PC-9 (cell line): ENCODE measurements around the gene PIK3C2G. TPM values are rescaled to one million over a fixed set of nuclear protein-coding genes. Genes with fewer than 3 reads are reported as not detected.

Experiments
- BruUV-seq: library from RNA; stranded (reverse); fragments of 400-500 nt; replicated peaks from 2 replicates; lab custom pipeline; 2021; lab: Mats Ljungman, UMichigan
- CTCF ChIA-PET: fragments of 300-600 bp; sonication (Branson Sonifier 250); formaldehyde crosslinking; loops from one replicate; lab custom pipeline; 2022; ENCODE audit warnings: antibody characterized with exemption; lab: Charles Lee
- POLR2A ChIA-PET: fragments of 300-600 bp; sonication (Branson Sonifier 250); formaldehyde crosslinking; loops from one replicate; lab custom pipeline; 2022; ENCODE audit warnings: antibody characterized with exemption; ENCODE audit not compliant: unreplicated experiment; lab: Charles Lee
- DNase-seq, 2 experiments: peaks; one replicate each; pipeline versions ENCODE4 v3.0.0 to v3.0.0-alpha.2; 2015 to 2022; ENCODE audit warnings: mixed read lengths in 1 of 2
- H2AFZ ChIP-seq: fragments of 200-600 bp; sonication (generic); 2 replicates; pipeline ENCODE4 v1.8.1; 2017; ENCODE audit warnings: antibody characterized with exemption
- H3F3A ChIP-seq: fragments of 200-600 bp; sonication (generic); 2 replicates; pipeline ENCODE4 v1.8.1; 2017; ENCODE audit warnings: antibody characterized with exemption, mild to moderate bottlenecking, low read depth; ENCODE audit not compliant: insufficient read depth
- H3K27ac ChIP-seq: fragments of 200-600 bp; sonication (generic); 2 replicates; pipeline ENCODE4 v1.6.1; 2016; ENCODE audit warnings: mixed run types
- H3K27me3 ChIP-seq: fragments of 200-600 bp; sonication (generic); 2 replicates; pipeline ENCODE4 v1.6.1; 2016; ENCODE audit warnings: low read depth, mixed run types; ENCODE audit not compliant: insufficient read depth
- H3K36me3 ChIP-seq: fragments of 200-600 bp; sonication (generic); 2 replicates; pipeline ENCODE4 v1.6.1; 2016; ENCODE audit warnings: low read depth, mixed run types
- H3K4me1 ChIP-seq: fragments of 200-600 bp; sonication (generic); replicated peaks from 2 replicates; pipeline ENCODE4 v1.6.1; 2016; ENCODE audit warnings: mixed run types; ENCODE audit not compliant: insufficient read depth
- H3K4me2 ChIP-seq: fragments of 200-600 bp; sonication (generic); 2 replicates; pipeline ENCODE4 v1.6.1; 2017; ENCODE audit warnings: mixed run types
- H3K4me3 ChIP-seq: fragments of 200-600 bp; sonication (generic); 2 replicates; pipeline ENCODE4 v1.6.1; 2016; ENCODE audit warnings: mixed run types
- H3K79me2 ChIP-seq: fragments of 200-600 bp; sonication (generic); 2 replicates; pipeline ENCODE4 v1.6.1; 2017; ENCODE audit warnings: low read depth, mixed run types
- H3K9me2 ChIP-seq: fragments of 200-600 bp; sonication (generic); 2 replicates; pipeline ENCODE4 v1.8.1; 2017; ENCODE audit warnings: mild to moderate bottlenecking; ENCODE audit not compliant: insufficient read depth
- H3K9me3 ChIP-seq: fragments of 200-600 bp; sonication (generic); 2 replicates; pipeline ENCODE4 v1.8.1; 2016; ENCODE audit warnings: low read depth; ENCODE audit not compliant: insufficient read depth
- H4K20me1 ChIP-seq: fragments of 200-600 bp; sonication (generic); 2 replicates; pipeline ENCODE4 v1.8.1; 2017; ENCODE audit not compliant: insufficient read depth
- EZH2 ChIP-seq: fragments of 200-600 bp; sonication (generic); IDR thresholded peaks from 2 replicates; pipeline ENCODE4 v1.8.0; 2017; ENCODE audit warnings: antibody characterized with exemption, low read depth
- intact Hi-C: fragments of 100-400 bp; cut with micrococcal nuclease; formaldehyde crosslinking; loops from one replicate; pipeline ENCODE4 v1.10.0; 2022; ENCODE audit not compliant: unreplicated experiment
- total RNA-seq: library from RNA; stranded (reverse); gene quantifications from 2 replicates; pipeline ENCODE4 v1.2.3, GENCODE V29; 2021
- TF ChIP-seq, protein P1 (sequence below): fragments of 200-600 bp; sonication (generic); conservative IDR thresholded peaks from 2 replicates; pipeline ENCODE4 v1.6.1; 2017; ENCODE audit warnings: mixed run types, antibody characterized with exemption, mild to moderate bottlenecking, moderate library complexity

PIK3C2G gene
- total RNA-seq, 1 experiment from 2014 or later, result 1.4 TPM

DNA sequence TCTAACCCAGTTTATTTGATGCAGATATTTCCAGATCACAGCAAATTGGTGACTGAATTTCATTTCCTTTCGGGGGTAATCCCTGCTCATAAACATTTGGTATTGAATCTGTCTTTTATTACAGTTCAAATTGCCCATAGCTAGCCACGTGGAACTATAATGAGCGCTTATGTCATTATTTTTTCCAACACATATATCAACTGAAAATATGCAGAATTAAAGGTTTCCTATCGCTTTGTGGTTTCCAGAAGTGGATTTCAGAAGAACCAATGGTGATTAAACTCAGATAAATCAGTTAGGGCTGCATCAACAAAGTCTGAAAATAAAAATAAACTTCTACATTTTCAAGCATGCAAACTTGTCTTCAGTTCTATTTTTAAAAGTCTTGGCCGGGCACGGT lies 111.9 kb downstream of the PIK3C2G start:
- TF ChIP-seq, protein P1, sequence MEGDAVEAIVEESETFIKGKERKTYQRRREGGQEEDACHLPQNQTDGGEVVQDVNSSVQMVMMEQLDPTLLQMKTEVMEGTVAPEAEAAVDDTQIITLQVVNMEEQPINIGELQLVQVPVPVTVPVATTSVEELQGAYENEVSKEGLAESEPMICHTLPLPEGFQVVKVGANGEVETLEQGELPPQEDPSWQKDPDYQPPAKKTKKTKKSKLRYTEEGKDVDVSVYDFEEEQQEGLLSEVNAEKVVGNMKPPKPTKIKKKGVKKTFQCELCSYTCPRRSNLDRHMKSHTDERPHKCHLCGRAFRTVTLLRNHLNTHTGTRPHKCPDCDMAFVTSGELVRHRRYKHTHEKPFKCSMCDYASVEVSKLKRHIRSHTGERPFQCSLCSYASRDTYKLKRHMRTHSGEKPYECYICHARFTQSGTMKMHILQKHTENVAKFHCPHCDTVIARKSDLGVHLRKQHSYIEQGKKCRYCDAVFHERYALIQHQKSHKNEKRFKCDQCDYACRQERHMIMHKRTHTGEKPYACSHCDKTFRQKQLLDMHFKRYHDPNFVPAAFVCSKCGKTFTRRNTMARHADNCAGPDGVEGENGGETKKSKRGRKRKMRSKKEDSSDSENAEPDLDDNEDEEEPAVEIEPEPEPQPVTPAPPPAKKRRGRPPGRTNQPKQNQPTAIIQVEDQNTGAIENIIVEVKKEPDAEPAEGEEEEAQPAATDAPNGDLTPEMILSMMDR, result no peak
- TF ChIP-seq EZH2, result no peak
- H3K36me3 ChIP-seq, result no peaks in the 10 kb centered on the region
- H3K9me2 ChIP-seq, result no peaks in the 10 kb centered on the region
- intact Hi-C loops, result no loop called here
- no peaks in the 10 kb centered on the region for H3K27me3 ChIP-seq
- no peaks in the 10 kb centered on the region for H4K20me1 ChIP-seq
- no peaks in the 10 kb centered on the region for H3K79me2 ChIP-seq
- no peak overlapping the region for H3K27ac ChIP-seq
- no peak overlapping the region for H2AFZ ChIP-seq
- no peaks in the 10 kb centered on the region for H3F3A ChIP-seq
- 0 out of 2 replicates have a peak, but pooled peaks cover 3% of the 10 kb centered on the region for H3K9me3 ChIP-seq
- CTCF ChIA-PET, result no interaction called here
- BruUV-seq, result no TSS peak
- POLR2A ChIA-PET, result no interaction called here
- DNase-seq, result no peak
- no peak overlapping the region for H3K4me2 ChIP-seq
- H3K4me1 ChIP-seq, result no peaks in the 10 kb centered on the region
- H3K4me3 ChIP-seq, result no peak overlapping the region

DNA sequence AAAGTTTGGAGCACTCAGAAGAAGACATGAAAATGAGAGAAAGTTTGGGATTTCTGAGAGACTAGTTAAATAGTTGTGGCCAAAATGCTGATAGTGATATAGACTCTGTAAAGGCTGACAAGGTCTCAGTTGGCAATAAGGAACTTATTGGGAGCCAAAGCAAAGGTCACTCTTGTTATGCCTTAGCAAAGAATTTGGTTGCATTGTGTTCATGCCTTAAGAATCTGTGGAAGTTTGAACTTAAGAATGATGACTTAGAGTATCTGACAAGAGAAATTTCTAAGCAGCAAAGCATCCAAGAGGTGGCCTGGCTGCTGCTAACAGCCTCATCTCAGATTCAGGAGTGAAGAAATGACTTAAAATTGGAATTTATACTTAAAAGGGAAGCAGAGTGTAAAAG lies 113.8 kb downstream of the PIK3C2G start:
- DNase-seq, result no peak
- H3K4me1 ChIP-seq, result no peaks in the 10 kb centered on the region
- H3K4me3 ChIP-seq, result no peak overlapping the region
- H3F3A ChIP-seq, result no peaks in the 10 kb centered on the region
- POLR2A ChIA-PET, result no interaction called here
- CTCF ChIA-PET, result no interaction called here
- no peaks in the 10 kb centered on the region for H3K27me3 ChIP-seq
- TF ChIP-seq, protein P1, result no peak
- TF ChIP-seq EZH2, result no peak
- no peaks in the 10 kb centered on the region for H3K79me2 ChIP-seq
- H3K27ac ChIP-seq, result no peak overlapping the region
- H2AFZ ChIP-seq, result no peak overlapping the region
- no TSS peak for BruUV-seq
- intact Hi-C loops, result no loop called here
- no peaks in the 10 kb centered on the region for H4K20me1 ChIP-seq
- no peaks in the 10 kb centered on the region for H3K36me3 ChIP-seq
- H3K9me3 ChIP-seq, result 0 out of 2 replicates have a peak, but pooled peaks cover 2% of the 10 kb centered on the region
- H3K4me2 ChIP-seq, result no peak overlapping the region
- H3K9me2 ChIP-seq, result no peaks in the 10 kb centered on the region

DNA sequence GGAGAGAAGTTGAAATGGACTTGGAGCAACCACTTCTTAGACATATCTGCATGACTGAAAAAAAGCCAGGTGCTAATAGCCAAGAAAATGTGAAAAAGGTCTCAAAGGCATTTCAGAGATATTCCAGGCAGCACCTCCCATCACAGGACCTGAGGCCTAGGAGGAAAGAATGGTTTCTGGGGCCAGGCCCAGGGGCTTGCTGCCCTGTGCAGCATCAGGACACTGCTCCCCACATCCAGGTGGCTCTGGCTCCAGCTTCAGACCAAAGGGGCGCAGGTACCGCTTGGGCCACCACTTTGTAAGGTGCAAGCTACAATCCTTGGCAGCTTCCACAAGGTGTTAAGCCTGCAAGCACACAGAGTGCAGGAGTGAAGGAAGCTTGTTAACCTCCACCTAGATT lies 114.3 kb downstream of the PIK3C2G start:
- TF ChIP-seq EZH2, result no peak
- TF ChIP-seq, protein P1, result no peak
- Histone ChIP-seq H3K9me2 (no peaks in the 10 kb centered on the region), H2AFZ (no peak overlapping the region), H3K4me1 (no peaks in the 10 kb centered on the region), H3K9me3 (no peaks in the 10 kb centered on the region), H4K20me1 (no peaks in the 10 kb centered on the region), H3K27ac (no peak overlapping the region), H3K79me2 (no peaks in the 10 kb centered on the region), H3K36me3 (no peaks in the 10 kb centered on the region), H3K27me3 (no peaks in the 10 kb centered on the region), H3K4me3 (no peak overlapping the region), H3F3A (no peaks in the 10 kb centered on the region), H3K4me2 (no peak overlapping the region)
- ChIA-PET CTCF (no interaction called here), POLR2A (no interaction called here)
- intact Hi-C loops, result no loop called here
- BruUV-seq, result no TSS peak
- no peak for DNase-seq
